MM.1S (cell line): ENCODE measurements around the gene BMPR1A.

Experiments
- CTCF ChIP-seq: fragments of 300-600 bp; sonication (generic); IDR thresholded peaks from 2 replicates; pipeline ENCODE4 v1.5.1; 2016; ENCODE audit warnings: antibody characterized with exemption, low read length, mixed read lengths
- EZH2 ChIP-seq: fragments of 300-600 bp; sonication (generic); optimal IDR thresholded peaks from 2 replicates; pipeline ENCODE3; 2017; ENCODE audit warnings: low read depth, mild to moderate bottlenecking, antibody characterized with exemption, low read length, mixed read lengths
- EZH2phosphoT487 ChIP-seq: fragments of 300-600 bp; sonication (generic); IDR thresholded peaks from 2 replicates; pipeline ENCODE4 v1.6.1; 2018; ENCODE audit warnings: antibody characterized with exemption, low read length

- no peak for TF ChIP-seq CTCF
- no peak for TF ChIP-seq EZH2
- no peak for TF ChIP-seq EZH2phosphoT487
These were observed 48.9 kb upstream of the BMPR1A start for GRCh38 chr10:86707505-86707904.
